ENCODE measurements around the gene CCRL2.

GRCh38 chr3:46365041-46365440, 42.0 kb upstream of the CCRL2 start:
- TF ChIP-seq EZH2 (IDR thresholded peaks at IDR 0.05; ENCODE audit: insufficient read depth, poor library complexity, severe bottlenecking) (no peak), EZH2phosphoT487 (IDR thresholded peaks at IDR 0.05; ENCODE audit: insufficient read depth, low read depth) (no peak)
